OCI-LY7 (cell line): ENCODE data around the gene NEO1. TPM values are rescaled to one million over a fixed set of nuclear protein-coding genes. Genes with fewer than 3 reads are reported as not detected.

Experiments used
- BruUV-seq: library from RNA; stranded (reverse); fragments of 400-500 nt; replicated peaks from 2 replicates; lab custom pipeline; 2021; lab: Mats Ljungman, UMichigan
- CTCF ChIA-PET: fragments of 300-600 bp; sonication (Branson Sonifier 250); formaldehyde crosslinking; loops from one replicate; lab custom pipeline; 2022; ENCODE audit warnings: antibody characterized with exemption; ENCODE audit not compliant: unreplicated experiment; lab: Charles Lee
- POLR2A ChIA-PET: fragments of 300-600 bp; sonication (Branson Sonifier 250); formaldehyde crosslinking; loops from one replicate; lab custom pipeline; 2022; ENCODE audit warnings: antibody characterized with exemption; lab: Charles Lee
- DNase-seq: peaks from one replicate; pipeline ENCODE4 v3.0.0-alpha.2; 2015; ENCODE audit warnings: low spot score
- H2AFZ ChIP-seq: fragments of 200-600 bp; sonication (generic), shearing (Covaris generic); 2 replicates; pipeline ENCODE4 v1.6.1; 2014; ENCODE audit warnings: mild to moderate bottlenecking, antibody characterized with exemption, low read length, moderate library complexity
- H3K27ac ChIP-seq: fragments of 200-600 bp; sonication (generic); 2 replicates; pipeline ENCODE4 v1.5.1; 2014; ENCODE audit warnings: mixed run types, low read depth, mild to moderate bottlenecking, moderate library complexity, low read length, inconsistent platforms; ENCODE audit not compliant: poor library complexity, severe bottlenecking
- H3K36me3 ChIP-seq: fragments of 200-600 bp; sonication (generic); 2 replicates; pipeline ENCODE4 v1.6.1; 2014; ENCODE audit warnings: mild to moderate bottlenecking, antibody characterized with exemption, low read length, moderate library complexity, mixed read lengths; ENCODE audit not compliant: insufficient read depth
- H3K4me1 ChIP-seq: fragments of 200-600 bp; sonication (generic); 2 replicates; pipeline ENCODE4 v1.5.1; 2014; ENCODE audit warnings: mild to moderate bottlenecking, low read length; ENCODE audit not compliant: insufficient read depth, poor library complexity, severe bottlenecking
- H3K4me2 ChIP-seq: fragments of 200-600 bp; sonication (generic); 2 replicates; pipeline ENCODE4 v1.6.1; 2014; ENCODE audit warnings: mild to moderate bottlenecking, low read length
- H3K4me3 ChIP-seq: fragments of 200-600 bp; sonication (generic); 2 replicates; pipeline ENCODE4 v1.5.1; 2014; ENCODE audit warnings: mild to moderate bottlenecking, low read depth, low read length; ENCODE audit not compliant: poor library complexity, severe bottlenecking
- H3K79me2 ChIP-seq: fragments of 200-600 bp; sonication (generic); 2 replicates; pipeline ENCODE4 v1.6.1; 2016; ENCODE audit warnings: low read depth, mild to moderate bottlenecking, low read length, moderate library complexity, mixed read lengths; ENCODE audit not compliant: insufficient read depth
- H3K9me2 ChIP-seq: fragments of 200-600 bp; sonication (generic); 2 replicates; pipeline ENCODE4 v1.6.1; 2016; ENCODE audit warnings: mild to moderate bottlenecking, low read length, mixed read lengths; ENCODE audit not compliant: insufficient read depth
- H3K9me3 ChIP-seq: fragments of 200-600 bp; sonication (generic); 2 replicates; pipeline ENCODE4 v1.6.1; 2014; ENCODE audit warnings: mild to moderate bottlenecking, mixed run types, low read length, mixed read lengths
- H4K20me1 ChIP-seq: fragments of 200-600 bp; sonication (generic); 2 replicates; pipeline ENCODE4 v1.6.1; 2014; ENCODE audit warnings: mild to moderate bottlenecking, antibody characterized with exemption, low read length, moderate library complexity, mixed read lengths; ENCODE audit not compliant: insufficient read depth
- CTCF ChIP-seq: fragments of 200-600 bp; sonication (generic); conservative IDR thresholded peaks from 2 replicates; pipeline ENCODE4 v1.5.1; 2014; ENCODE audit warnings: mild to moderate bottlenecking, antibody characterized with exemption, low read length, moderate library complexity, mixed read lengths
- EZH2phosphoT487 ChIP-seq: fragments of 200-600 bp; sonication (generic); IDR thresholded peaks from 2 replicates; pipeline ENCODE4 v1.6.1; 2018; ENCODE audit warnings: low read depth, borderline replicate concordance, mild to moderate bottlenecking, mixed run types, antibody characterized with exemption, low read length, moderate library complexity, mixed read lengths
- intact Hi-C: fragments of 100-400 bp; cut with micrococcal nuclease; formaldehyde crosslinking; loops from one replicate; pipeline ENCODE4 v1.10.0; 2022; ENCODE audit not compliant: unreplicated experiment
- total RNA-seq, 2 experiments: library from RNA; depleted of rRNA in 1 of 2; stranded (reverse); fragments of >200 nt in 1 of 2; shearing (Covaris generic) in 1 of 2; gene quantifications; 2 replicates each; pipeline ENCODE4 v1.2.3, GENCODE V29; 2014 to 2022

Gene NEO1
- total RNA-seq, 2 experiments from 2014 or later = 3.0 TPM

GRCh38 chr15:73026511-73027054 is 25.7 kb upstream of the NEO1 start:
- no peak overlapping the region for H3K4me2 ChIP-seq
- H3K36me3 ChIP-seq = no peaks in the 10 kb centered on the region
- CTCF ChIA-PET = no interaction called here
- no peak overlapping the region for H2AFZ ChIP-seq
- H3K79me2 ChIP-seq = no peaks in the 10 kb centered on the region
- no peaks in the 10 kb centered on the region for H3K9me2 ChIP-seq
- BruUV-seq = no TSS peak
- no peak for DNase-seq
- intact Hi-C loops = no loop called here
- no peaks in the 10 kb centered on the region for H3K9me3 ChIP-seq
- H3K27ac ChIP-seq = no peak overlapping the region
- H3K4me3 ChIP-seq = no peak overlapping the region
- no peaks in the 10 kb centered on the region for H3K4me1 ChIP-seq
- POLR2A ChIA-PET = interaction anchor here (0.6 kb wide), 1 partner anchor 11 kb away, joined by 3 read pairs; no protein-coding TSS in a partner anchor
- TF ChIP-seq CTCF (no peak), EZH2phosphoT487 (no peak)
- H4K20me1 ChIP-seq = no peaks in the 10 kb centered on the region

GRCh38 chr15:73028031-73028430 is 24.2 kb upstream of the NEO1 start:
- no TSS peak for BruUV-seq
- ChIA-PET POLR2A (no interaction called here), CTCF (no interaction called here)
- Histone ChIP-seq H3K36me3 (no peaks in the 10 kb centered on the region), H4K20me1 (no peaks in the 10 kb centered on the region), H3K4me2 (no peak overlapping the region), H3K4me3 (no peak overlapping the region), H3K4me1 (no peaks in the 10 kb centered on the region), H3K9me2 (no peaks in the 10 kb centered on the region), H3K9me3 (no peaks in the 10 kb centered on the region), H3K79me2 (no peaks in the 10 kb centered on the region), H2AFZ (no peak overlapping the region), H3K27ac (no peak overlapping the region)
- no peak for TF ChIP-seq CTCF
- no peak for TF ChIP-seq EZH2phosphoT487
- intact Hi-C loops = no loop called here
- DNase-seq = no peak

GRCh38 chr15:73028831-73029451 is 23.3 kb upstream of the NEO1 start:
- Histone ChIP-seq H4K20me1 (no peaks in the 10 kb centered on the region), H3K4me1 (no peaks in the 10 kb centered on the region), H3K9me2 (no peaks in the 10 kb centered on the region), H3K27ac (no peak overlapping the region), H3K4me3 (no peak overlapping the region), H2AFZ (no peak overlapping the region), H3K79me2 (no peaks in the 10 kb centered on the region), H3K4me2 (no peak overlapping the region), H3K36me3 (no peaks in the 10 kb centered on the region), H3K9me3 (no peaks in the 10 kb centered on the region)
- no TSS peak for BruUV-seq
- no peak for DNase-seq
- ChIA-PET CTCF (no interaction called here), POLR2A (interaction anchor here (0.6 kb wide), 1 partner anchor 16 kb away, joined by 3 read pairs; no protein-coding TSS in a partner anchor)
- intact Hi-C loops = no loop called here
- TF ChIP-seq CTCF (no peak), EZH2phosphoT487 (no peak)
